Activated T-helper 17 cell treated with anti-CD3 and anti-CD28 coated beads, Interleukin-2, amount 50 U/mL, for 72 hours (primary cell): Measurements from ENCODE around the gene TXK. TPM values are rescaled to one million over a fixed set of nuclear protein-coding genes. Genes with fewer than 3 reads are reported as not detected.

ENCODE experiments used
- ATAC-seq: fragments of 150-1000 bp; cut with Tn5 transposase; replicated peaks from 2 replicates; pipeline ENCODE4 v1.10.0; 2021; ENCODE audit warnings: mild to moderate bottlenecking, moderate library complexity
- H3K27ac Mint-ChIP-seq: one replicate; pipeline ENCODE4 v1.8.0; 2022; ENCODE audit warnings: mixed read lengths
- H3K27me3 Mint-ChIP-seq: one replicate; pipeline ENCODE4 v1.8.0; 2022; ENCODE audit warnings: mixed read lengths
- H3K36me3 Mint-ChIP-seq: one replicate; pipeline ENCODE4 v1.8.0; 2022; ENCODE audit warnings: low read depth, mild to moderate bottlenecking, mixed read lengths
- H3K4me1 Mint-ChIP-seq: one replicate; pipeline ENCODE4 v1.8.0; 2022; ENCODE audit warnings: mixed read lengths
- H3K4me3 Mint-ChIP-seq: one replicate; pipeline ENCODE4 v1.8.0; 2022; ENCODE audit warnings: mild to moderate bottlenecking, mixed read lengths
- H3K9me3 Mint-ChIP-seq: one replicate; pipeline ENCODE4 v1.8.0; 2022; ENCODE audit warnings: mixed read lengths
- total RNA-seq, 2 donors: library from RNA; stranded (reverse); gene quantifications; one replicate each; pipeline ENCODE4 v1.2.3, GENCODE V29; 2022

Gene TXK
- total RNA-seq, 2 donors from 2014 or later: 26.8 to 28.8 TPM

- H3K4me3 Mint-ChIP-seq: no peak overlapping the region
- no peaks in the 10 kb centered on the region for H3K9me3 Mint-ChIP-seq
- H3K4me1 Mint-ChIP-seq: no peaks in the 10 kb centered on the region
- H3K36me3 Mint-ChIP-seq: peaks cover 27% of the 10 kb centered on the region
- no peak for ATAC-seq
- no peak overlapping the region for H3K27ac Mint-ChIP-seq
- H3K27me3 Mint-ChIP-seq: no peaks in the 10 kb centered on the region
Measured at GRCh38 chr4:48153791-48154550, 19.9 kb upstream of the TXK start.

DNA sequence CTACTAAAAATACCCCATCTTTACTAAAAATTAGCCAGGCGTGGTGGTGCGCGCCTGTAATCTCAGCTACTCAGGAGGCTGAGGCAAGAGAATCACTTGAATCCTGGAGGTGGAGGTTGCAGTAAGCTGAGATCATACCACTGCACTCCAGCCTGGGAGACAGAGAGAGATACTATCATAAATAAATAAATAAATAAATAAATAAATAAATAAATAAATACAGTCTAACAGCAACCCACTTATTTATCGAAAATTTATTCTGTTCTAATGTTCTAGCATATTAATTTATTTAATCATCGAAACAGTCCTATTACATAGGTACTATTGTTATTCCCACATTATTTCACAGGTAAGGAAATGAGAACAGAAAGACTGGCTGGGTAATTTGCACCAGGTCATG, 18.2 kb upstream of the TXK start:
- no peak overlapping the region for H3K27ac Mint-ChIP-seq
- no peaks in the 10 kb centered on the region for H3K9me3 Mint-ChIP-seq
- ATAC-seq: no peak
- H3K4me3 Mint-ChIP-seq: no peak overlapping the region
- H3K27me3 Mint-ChIP-seq: no peaks in the 10 kb centered on the region
- peaks cover 19% of the 10 kb centered on the region for H3K36me3 Mint-ChIP-seq
- H3K4me1 Mint-ChIP-seq: no peaks in the 10 kb centered on the region

DNA sequence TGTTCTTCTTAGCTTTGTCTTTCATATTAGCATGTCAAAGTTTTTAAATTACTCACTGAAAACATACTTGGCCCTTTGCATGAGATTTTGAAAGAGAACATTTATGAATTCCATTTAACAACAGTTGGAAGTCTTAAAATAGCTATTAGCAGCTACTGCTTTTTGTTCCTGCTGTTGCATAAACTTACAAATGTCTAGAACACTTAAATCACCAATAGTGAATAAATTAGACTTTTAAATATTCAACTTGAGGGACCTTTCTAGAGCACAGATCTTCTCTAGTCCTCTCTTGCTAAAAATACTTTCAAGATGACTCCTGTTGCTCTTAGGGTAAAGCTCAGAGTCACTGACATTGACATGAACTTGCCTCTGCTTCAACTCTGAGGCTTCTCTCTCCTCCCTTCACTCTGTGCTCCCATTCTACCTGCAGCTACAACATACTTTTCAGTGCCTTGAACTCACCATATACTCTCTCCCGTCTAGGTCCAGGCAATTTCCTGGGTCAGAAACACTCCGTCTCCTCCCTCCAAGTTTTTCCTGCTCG, 15.8 kb upstream of the TXK start:
- Mint-ChIP-seq H3K36me3 (peaks cover 9% of the 10 kb centered on the region), H3K4me1 (no peaks in the 10 kb centered on the region), H3K9me3 (no peaks in the 10 kb centered on the region), H3K27me3 (no peaks in the 10 kb centered on the region), H3K27ac (no peak overlapping the region), H3K4me3 (no peak overlapping the region)
- ATAC-seq: no peak

GRCh38 chr4:48147621-48148020, 13.6 kb upstream of the TXK start:
- Mint-ChIP-seq H3K4me3 (no peak overlapping the region), H3K9me3 (no peaks in the 10 kb centered on the region), H3K4me1 (no peaks in the 10 kb centered on the region), H3K27ac (no peak overlapping the region), H3K36me3 (no peaks in the 10 kb centered on the region), H3K27me3 (no peaks in the 10 kb centered on the region)
- no peak for ATAC-seq

DNA sequence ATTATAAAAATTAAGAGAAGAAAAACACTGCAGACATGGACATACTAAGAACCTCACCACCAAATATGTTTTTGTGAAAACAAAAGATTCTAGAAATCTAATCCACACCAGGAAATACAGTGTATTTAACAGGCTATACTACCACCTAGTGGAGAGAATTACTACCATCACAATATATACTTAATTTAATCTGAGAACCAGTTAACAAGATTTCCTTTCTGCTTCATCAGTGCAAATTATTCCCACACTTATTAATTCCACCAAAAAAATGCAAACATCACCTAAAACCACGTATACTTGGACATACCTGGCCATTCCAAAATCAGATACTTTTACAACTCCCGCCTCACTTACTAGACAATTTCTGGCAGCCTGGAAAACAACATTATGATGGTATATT, 7.0 kb upstream of the TXK start:
- H3K4me1 Mint-ChIP-seq: peaks cover 32% of the 10 kb centered on the region
- no peaks in the 10 kb centered on the region for H3K36me3 Mint-ChIP-seq
- no peak overlapping the region for H3K4me3 Mint-ChIP-seq
- peak; percentile 53 for ATAC-seq
- no peak overlapping the region for H3K27ac Mint-ChIP-seq
- H3K27me3 Mint-ChIP-seq: no peaks in the 10 kb centered on the region
- H3K9me3 Mint-ChIP-seq: no peaks in the 10 kb centered on the region

DNA sequence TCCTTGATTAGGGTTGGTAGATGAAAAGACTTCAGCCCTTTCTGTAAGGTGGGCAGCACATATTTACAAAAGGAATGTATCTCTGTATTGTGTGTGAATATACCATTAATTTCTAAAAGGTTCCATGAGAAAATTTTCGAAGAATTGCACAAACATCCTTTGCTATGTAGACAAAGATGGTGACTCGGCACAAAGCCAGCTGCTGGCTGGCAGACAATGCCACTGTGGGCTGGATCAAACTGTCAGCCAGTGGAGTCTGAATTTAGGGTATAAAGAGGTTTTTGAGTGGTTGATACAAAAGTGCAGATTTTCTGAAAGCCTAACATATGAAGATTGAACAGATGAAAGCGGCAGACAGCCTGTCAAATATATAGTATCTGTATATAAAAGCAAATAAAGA, 5.6 kb upstream of the TXK start:
- Mint-ChIP-seq H3K27ac (peak overlapping the region; percentile 69), H3K27me3 (no peaks in the 10 kb centered on the region), H3K4me3 (peak overlapping the region; percentile 60), H3K9me3 (no peaks in the 10 kb centered on the region), H3K36me3 (no peaks in the 10 kb centered on the region), H3K4me1 (peaks cover 40% of the 10 kb centered on the region)
- ATAC-seq: no peak

- no peaks in the 10 kb centered on the region for H3K27me3 Mint-ChIP-seq
- H3K36me3 Mint-ChIP-seq: peaks cover 2% of the 10 kb centered on the region
- H3K4me1 Mint-ChIP-seq: peaks cover 48% of the 10 kb centered on the region
- H3K9me3 Mint-ChIP-seq: no peaks in the 10 kb centered on the region
- H3K27ac Mint-ChIP-seq: peak overlapping the region; percentile 69
- ATAC-seq: peak; percentile 33
- H3K4me3 Mint-ChIP-seq: peak overlapping the region; percentile 60
Measured at GRCh38 chr4:48138936-48139335, 4.9 kb upstream of the TXK start.

DNA sequence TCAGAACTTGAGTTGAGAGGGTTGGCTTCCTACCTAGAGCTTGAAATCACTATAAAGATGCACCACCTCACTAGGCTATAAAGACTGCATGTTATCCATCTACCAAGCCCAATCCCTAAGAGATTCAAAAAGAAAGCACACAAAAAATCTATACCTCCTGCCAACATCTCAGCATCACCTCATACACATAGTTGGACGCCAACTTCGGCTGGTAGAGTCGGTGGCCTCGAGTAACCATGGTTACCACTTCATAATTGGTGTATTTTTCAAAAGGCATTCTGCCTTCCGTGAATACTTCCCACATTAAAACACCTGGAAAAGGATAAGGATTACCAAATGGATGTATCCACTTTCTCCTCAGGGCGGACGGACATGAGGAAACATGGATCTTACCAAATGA, 4.5 kb upstream of the TXK start:
- Mint-ChIP-seq H3K36me3 (peaks cover 6% of the 10 kb centered on the region), H3K4me1 (peaks cover 52% of the 10 kb centered on the region), H3K4me3 (peak overlapping the region; percentile 60), H3K27ac (peak overlapping the region; percentile 69), H3K9me3 (no peaks in the 10 kb centered on the region), H3K27me3 (no peaks in the 10 kb centered on the region)
- no peak for ATAC-seq

DNA sequence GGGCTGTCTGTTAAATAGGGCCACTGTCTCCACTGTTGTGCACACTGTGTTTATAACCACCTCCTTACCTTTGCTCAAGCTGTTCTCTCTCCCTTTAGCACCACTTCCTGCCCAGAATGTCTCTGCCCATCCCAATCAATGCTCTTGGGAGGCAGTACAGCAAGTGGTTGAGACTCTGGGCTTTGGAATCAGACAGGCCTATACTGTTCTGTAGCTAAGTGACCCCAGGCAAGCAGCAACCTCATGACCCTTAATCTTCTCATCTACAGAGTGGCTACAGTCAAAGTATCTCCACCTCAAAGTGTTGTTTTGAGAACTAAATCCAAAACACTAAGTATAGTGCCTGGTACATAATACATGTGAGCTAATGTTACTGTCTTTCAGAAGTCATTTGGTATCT, 3.8 kb upstream of the TXK start:
- H3K36me3 Mint-ChIP-seq: peaks cover 8% of the 10 kb centered on the region
- H3K4me3 Mint-ChIP-seq: peak overlapping the region; percentile 60
- H3K9me3 Mint-ChIP-seq: no peaks in the 10 kb centered on the region
- peak; percentile 41 for ATAC-seq
- peak overlapping the region; percentile 69 for H3K27ac Mint-ChIP-seq
- peaks cover 54% of the 10 kb centered on the region for H3K4me1 Mint-ChIP-seq
- no peaks in the 10 kb centered on the region for H3K27me3 Mint-ChIP-seq

- H3K27ac Mint-ChIP-seq: peak overlapping the region; percentile 93
- peak; percentile 15 for ATAC-seq
- H3K9me3 Mint-ChIP-seq: no peaks in the 10 kb centered on the region
- peaks cover 56% of the 10 kb centered on the region for H3K4me1 Mint-ChIP-seq
- peak overlapping the region; percentile 91 for H3K4me3 Mint-ChIP-seq
- peaks cover 41% of the 10 kb centered on the region for H3K36me3 Mint-ChIP-seq
- no peaks in the 10 kb centered on the region for H3K27me3 Mint-ChIP-seq
Measured at GRCh38 chr4:48133669-48134068, 381 bp downstream of the TXK start.

DNA sequence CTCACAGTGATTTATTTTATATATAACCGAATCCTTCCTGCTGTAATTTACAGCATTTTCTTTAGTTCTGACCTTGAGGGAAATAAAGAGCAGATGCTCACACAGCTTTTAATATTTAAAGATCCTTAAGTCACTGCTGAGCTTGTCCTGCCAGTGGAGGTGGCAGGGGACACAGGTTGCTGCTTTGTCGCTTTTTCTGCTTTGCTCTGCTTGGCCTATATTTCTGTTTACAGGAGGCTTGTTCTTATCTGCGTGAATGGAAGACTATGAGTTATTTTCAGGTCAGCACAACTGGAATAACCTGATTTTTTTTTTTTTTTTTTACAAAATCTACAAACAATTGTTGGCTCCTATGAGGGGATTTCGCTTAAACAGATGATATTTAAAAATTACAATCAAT, 2.3 kb downstream of the TXK start:
- Mint-ChIP-seq H3K36me3 (peaks cover 48% of the 10 kb centered on the region), H3K27me3 (no peaks in the 10 kb centered on the region), H3K4me3 (peak overlapping the region; percentile 91), H3K4me1 (peaks cover 50% of the 10 kb centered on the region), H3K27ac (peak overlapping the region; percentile 93), H3K9me3 (no peaks in the 10 kb centered on the region)
- no peak for ATAC-seq

- H3K36me3 Mint-ChIP-seq: peaks cover 48% of the 10 kb centered on the region
- peak overlapping the region; percentile 91 for H3K4me3 Mint-ChIP-seq
- H3K9me3 Mint-ChIP-seq: no peaks in the 10 kb centered on the region
- peaks cover 51% of the 10 kb centered on the region for H3K4me1 Mint-ChIP-seq
- H3K27me3 Mint-ChIP-seq: no peaks in the 10 kb centered on the region
- no peak for ATAC-seq
- peak overlapping the region; percentile 93 for H3K27ac Mint-ChIP-seq
Measured at GRCh38 chr4:48130100-48130499, 4.0 kb downstream of the TXK start.

- Mint-ChIP-seq H3K27ac (peak overlapping the region; percentile 93), H3K27me3 (no peaks in the 10 kb centered on the region), H3K4me3 (peak overlapping the region; percentile 91), H3K9me3 (no peaks in the 10 kb centered on the region), H3K36me3 (peaks cover 48% of the 10 kb centered on the region), H3K4me1 (peaks cover 49% of the 10 kb centered on the region)
- peak; percentile 54 for ATAC-seq
Measured at GRCh38 chr4:48129307-48130014, 4.6 kb downstream of the TXK start.

DNA sequence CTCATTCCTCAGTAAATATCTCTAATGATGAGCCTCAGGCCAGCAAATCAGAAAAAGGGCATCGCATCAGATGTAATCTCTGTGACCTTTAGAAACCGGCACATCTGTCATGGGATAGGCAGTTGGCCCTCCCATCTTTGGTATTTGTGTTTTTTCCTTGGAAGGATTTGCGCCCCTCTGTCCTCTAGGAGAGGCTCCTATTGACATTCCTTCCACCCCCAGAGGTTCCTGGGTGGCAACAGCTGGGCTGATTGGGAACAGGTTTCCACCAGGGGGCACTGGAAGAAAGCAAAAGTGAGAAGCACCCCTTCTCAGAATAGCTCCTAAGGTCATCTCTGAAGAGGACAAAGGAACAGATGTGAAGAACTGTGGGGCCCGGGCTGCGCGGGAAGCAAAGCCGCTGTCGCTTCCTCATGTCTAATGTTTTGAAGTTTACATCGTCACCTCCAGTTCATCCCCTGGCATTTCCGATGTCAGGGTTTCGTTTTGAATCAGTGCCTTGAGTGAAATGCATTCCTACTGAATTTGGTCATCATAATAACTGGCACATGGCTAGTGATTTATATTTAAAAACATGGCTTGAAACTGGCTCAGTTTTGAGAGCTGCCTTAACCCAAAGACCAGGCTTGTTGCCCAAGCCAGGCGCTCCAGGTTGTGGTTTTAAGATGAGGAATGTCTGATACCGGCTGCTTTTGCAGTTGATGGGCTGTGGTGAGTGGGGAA, 6.2 kb downstream of the TXK start:
- H3K4me1 Mint-ChIP-seq: peaks cover 50% of the 10 kb centered on the region
- H3K27ac Mint-ChIP-seq: peak overlapping the region; percentile 93
- H3K27me3 Mint-ChIP-seq: no peaks in the 10 kb centered on the region
- ATAC-seq: peak; percentile 78
- peaks cover 40% of the 10 kb centered on the region for H3K36me3 Mint-ChIP-seq
- H3K4me3 Mint-ChIP-seq: peak overlapping the region; percentile 91
- H3K9me3 Mint-ChIP-seq: no peaks in the 10 kb centered on the region
